HepG2 (cell line): ENCODE measurements around the gene LBX2. TPM values are rescaled to one million over a fixed set of nuclear protein-coding genes. Genes with fewer than 3 reads are reported as not detected.
A peak's percentile ranks its signal among the peaks of the same experiment; 100 is the strongest.

Experiments used
- GATAD1 ChIP-seq: IDR thresholded peaks from 2 replicates; pipeline ENCODE4 v1.6.1; 2016; ENCODE audit warnings: missing genetic modification reagents, missing compliant biosample characterization
- ISL2 ChIP-seq: sonication (generic); formaldehyde crosslinking; IDR thresholded peaks from 2 replicates; pipeline ENCODE4 v1.5.0; 2020; ENCODE audit warnings: missing genetic modification reagents
- MTA1 ChIP-seq: sonication (generic); formaldehyde crosslinking; IDR thresholded peaks from 2 replicates; pipeline ENCODE4 v1.4.0; 2020; ENCODE audit warnings: missing genetic modification reagents, mild to moderate bottlenecking, borderline replicate concordance
- MYC ChIP-seq: sonication (generic); formaldehyde crosslinking; IDR thresholded peaks from 2 replicates; pipeline ENCODE4 v1.9.0; 2021; ENCODE audit warnings: missing genetic modification reagents, borderline replicate concordance
- NFYB ChIP-seq: sonication (generic); formaldehyde crosslinking; IDR thresholded peaks from 2 replicates; pipeline ENCODE4 v1.4.0; 2020; ENCODE audit warnings: missing genetic modification reagents
- NR1H2 ChIP-seq: sonication (generic); formaldehyde crosslinking; IDR thresholded peaks from 2 replicates; pipeline ENCODE4 v1.8.1; 2022; ENCODE audit warnings: low read depth, missing genetic modification reagents, borderline replicate concordance
- RBAK ChIP-seq: sonication (generic); formaldehyde crosslinking; IDR thresholded peaks from 2 replicates; pipeline ENCODE4 v1.5.1; 2020; ENCODE audit warnings: mild to moderate bottlenecking, missing genetic modification reagents
- SMAD9 ChIP-seq: sonication (generic); formaldehyde crosslinking; IDR thresholded peaks from 2 replicates; pipeline ENCODE4 v1.5.1; 2020; ENCODE audit warnings: mild to moderate bottlenecking, missing genetic modification reagents
- SSRP1 ChIP-seq: IDR thresholded peaks from 2 replicates; pipeline ENCODE4 v1.6.1; 2016; ENCODE audit warnings: control low read depth
- ZFYVE20 ChIP-seq: sonication (generic); formaldehyde crosslinking; IDR thresholded peaks from 2 replicates; pipeline ENCODE4 v1.8.0; 2023; ENCODE audit warnings: low read depth, mild to moderate bottlenecking, moderate library complexity, missing genetic modification reagents, borderline replicate concordance
- ZMYM4 ChIP-seq: sonication (generic); formaldehyde crosslinking; IDR thresholded peaks from 2 replicates; pipeline ENCODE4 v1.8.1; 2023; ENCODE audit warnings: mild to moderate bottlenecking, missing genetic modification reagents
- ZNF260 ChIP-seq: sonication (generic); formaldehyde crosslinking; IDR thresholded peaks from 2 replicates; pipeline ENCODE4 v1.4.0; 2020; ENCODE audit warnings: missing genetic modification reagents, low read depth, mild to moderate bottlenecking, borderline replicate concordance
- ZNF567 ChIP-seq: sonication (generic); formaldehyde crosslinking; IDR thresholded peaks from 2 replicates; pipeline ENCODE4 v1.8.1; 2023; ENCODE audit warnings: mild to moderate bottlenecking, missing genetic modification reagents, borderline replicate concordance
- ZNF589 ChIP-seq: sonication (generic); formaldehyde crosslinking; conservative IDR thresholded peaks from 2 replicates; pipeline ENCODE4 v1.8.0; 2022; ENCODE audit warnings: mild to moderate bottlenecking, moderate library complexity, missing genetic modification reagents
- ZNF720 ChIP-seq: sonication (generic); formaldehyde crosslinking; IDR thresholded peaks from 2 replicates; pipeline ENCODE4 v1.4.0; 2020; ENCODE audit warnings: missing genetic modification reagents
- ZNF724P ChIP-seq: sonication (generic); formaldehyde crosslinking; IDR thresholded peaks from 2 replicates; pipeline ENCODE4 v1.8.0; 2022; ENCODE audit warnings: missing genetic modification reagents, borderline replicate concordance
- ZSCAN29 ChIP-seq: sonication (generic); formaldehyde crosslinking; conservative IDR thresholded peaks from 2 replicates; pipeline ENCODE4 v1.4.0; 2020; ENCODE audit warnings: mild to moderate bottlenecking, missing genetic modification reagents
- polyA plus RNA-seq, 8 experiments: library from polyadenylated mRNA; depleted of rRNA in 3 of 8; stranded (reverse) in 7 of 8; unstranded in 1 of 8; fragments of >200 nt; fragmentation: Illumina TruSeq in 4 of 8; extraction: Trizol in 4 of 8; gene quantifications; 2 replicates each; pipeline versions ENCODE4 v1.2.1 to v1.2.3, GENCODE V29; 2011 to 2016; ENCODE audit warnings: low read depth in 4 of 8, missing spikeins in 1 of 8, mixed read lengths in 1 of 8; ENCODE audit not compliant: insufficient read depth in 1 of 8
- total RNA-seq, 5 experiments: library from RNA; depleted of rRNA; stranded (reverse); fragments of >200 nt; fragmentation: Illumina TruSeq; extraction: Trizol; gene quantifications; 2 replicates each; pipeline ENCODE4 v1.2.3, GENCODE V29; 2016; ENCODE audit warnings: low read depth in 1 of 5
- TF ChIP-seq, protein P1 (sequence below): sonication (generic); formaldehyde crosslinking; IDR thresholded peaks from 2 replicates; pipeline ENCODE4 v1.9.0; 2021; ENCODE audit warnings: missing genetic modification reagents, borderline replicate concordance
- TF ChIP-seq, protein P2 (sequence below): sonication (generic); formaldehyde crosslinking; IDR thresholded peaks from 2 replicates; pipeline ENCODE4 v1.4.0; 2020; ENCODE audit warnings: missing genetic modification reagents, borderline replicate concordance
- TF ChIP-seq, protein P3 (sequence below): sonication (generic); formaldehyde crosslinking; IDR thresholded peaks from 2 replicates; pipeline ENCODE4 v1.5.1; 2020; ENCODE audit warnings: mild to moderate bottlenecking, missing genetic modification reagents, borderline replicate concordance

LBX2 gene
- total and polyA plus RNA-seq, 2 of the 13 experiments (the other 11 are each of a cell fraction or from before 2014, with no cell fraction given): 6.4 to 8.1 TPM

DNA sequence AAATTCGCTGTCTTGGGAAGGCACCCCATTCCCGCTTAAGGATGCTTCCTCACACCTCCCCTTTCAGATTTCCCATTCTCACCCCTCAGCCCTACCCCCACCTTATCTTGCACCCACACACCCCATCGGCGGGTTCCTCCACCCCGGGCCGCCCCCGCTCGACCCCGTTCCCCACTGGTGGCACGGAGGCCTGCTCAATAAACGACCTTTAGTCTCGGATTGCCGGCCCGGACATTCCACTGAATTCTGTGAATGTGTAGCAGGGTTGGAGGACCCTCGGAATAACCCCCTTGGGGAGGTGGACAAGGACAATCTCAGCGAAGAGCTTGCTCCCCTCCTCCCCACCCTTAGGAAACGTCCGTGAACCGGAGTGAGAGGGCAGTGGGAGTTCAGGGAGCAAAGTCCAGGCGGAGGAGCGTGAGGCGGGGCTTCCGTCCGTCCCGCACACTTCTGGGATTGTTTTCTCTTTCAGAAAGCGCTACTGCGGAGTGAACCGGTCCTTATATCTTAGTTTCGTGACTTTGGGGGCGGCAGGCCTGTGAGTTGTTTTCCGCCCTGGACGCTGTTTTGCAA lies 2.8 kb upstream of the LBX2 start (continued):
- TF ChIP-seq NFYB (CRISPR knock-in tag): no peak
- TF ChIP-seq ZNF260 (CRISPR knock-in tag): no peak
- TF ChIP-seq, protein P1, sequence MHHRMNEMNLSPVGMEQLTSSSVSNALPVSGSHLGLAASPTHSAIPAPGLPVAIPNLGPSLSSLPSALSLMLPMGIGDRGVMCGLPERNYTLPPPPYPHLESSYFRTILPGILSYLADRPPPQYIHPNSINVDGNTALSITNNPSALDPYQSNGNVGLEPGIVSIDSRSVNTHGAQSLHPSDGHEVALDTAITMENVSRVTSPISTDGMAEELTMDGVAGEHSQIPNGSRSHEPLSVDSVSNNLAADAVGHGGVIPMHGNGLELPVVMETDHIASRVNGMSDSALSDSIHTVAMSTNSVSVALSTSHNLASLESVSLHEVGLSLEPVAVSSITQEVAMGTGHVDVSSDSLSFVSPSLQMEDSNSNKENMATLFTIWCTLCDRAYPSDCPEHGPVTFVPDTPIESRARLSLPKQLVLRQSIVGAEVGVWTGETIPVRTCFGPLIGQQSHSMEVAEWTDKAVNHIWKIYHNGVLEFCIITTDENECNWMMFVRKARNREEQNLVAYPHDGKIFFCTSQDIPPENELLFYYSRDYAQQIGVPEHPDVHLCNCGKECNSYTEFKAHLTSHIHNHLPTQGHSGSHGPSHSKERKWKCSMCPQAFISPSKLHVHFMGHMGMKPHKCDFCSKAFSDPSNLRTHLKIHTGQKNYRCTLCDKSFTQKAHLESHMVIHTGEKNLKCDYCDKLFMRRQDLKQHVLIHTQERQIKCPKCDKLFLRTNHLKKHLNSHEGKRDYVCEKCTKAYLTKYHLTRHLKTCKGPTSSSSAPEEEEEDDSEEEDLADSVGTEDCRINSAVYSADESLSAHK: 0 out of 2 replicates have a peak, but pooled peaks have one; percentile 57
- no peak for TF ChIP-seq SMAD9 (CRISPR knock-in tag)
- peak; percentile 64; the same call in 1 of the 2 replicates for TF ChIP-seq MYC (CRISPR knock-in tag)
- TF ChIP-seq, protein P2, sequence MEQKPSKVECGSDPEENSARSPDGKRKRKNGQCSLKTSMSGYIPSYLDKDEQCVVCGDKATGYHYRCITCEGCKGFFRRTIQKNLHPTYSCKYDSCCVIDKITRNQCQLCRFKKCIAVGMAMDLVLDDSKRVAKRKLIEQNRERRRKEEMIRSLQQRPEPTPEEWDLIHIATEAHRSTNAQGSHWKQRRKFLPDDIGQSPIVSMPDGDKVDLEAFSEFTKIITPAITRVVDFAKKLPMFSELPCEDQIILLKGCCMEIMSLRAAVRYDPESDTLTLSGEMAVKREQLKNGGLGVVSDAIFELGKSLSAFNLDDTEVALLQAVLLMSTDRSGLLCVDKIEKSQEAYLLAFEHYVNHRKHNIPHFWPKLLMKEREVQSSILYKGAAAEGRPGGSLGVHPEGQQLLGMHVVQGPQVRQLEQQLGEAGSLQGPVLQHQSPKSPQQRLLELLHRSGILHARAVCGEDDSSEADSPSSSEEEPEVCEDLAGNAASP (CRISPR knock-in tag): peak; percentile 96
- TF ChIP-seq ISL2: peak; percentile 55; the same call in 1 of the 2 replicates
- TF ChIP-seq ZMYM4: no peak
- no peak for TF ChIP-seq ZSCAN29 (CRISPR knock-in tag)
- 0 out of 2 replicates have a peak, but pooled peaks have one; percentile 19 for TF ChIP-seq NR1H2 (CRISPR knock-in tag)
- TF ChIP-seq ZNF589: peak; percentile 80
- TF ChIP-seq GATAD1: peak; percentile 77
- TF ChIP-seq RBAK (CRISPR knock-in tag): no peak
- TF ChIP-seq ZNF720 (CRISPR knock-in tag): no peak
- TF ChIP-seq MTA1 (CRISPR knock-in tag): peak; percentile 56; the same call in 1 of the 2 replicates
- TF ChIP-seq ZNF567 (CRISPR knock-in tag): peak; percentile 94; the same call in 1 of the 2 replicates
- TF ChIP-seq, protein P3, sequence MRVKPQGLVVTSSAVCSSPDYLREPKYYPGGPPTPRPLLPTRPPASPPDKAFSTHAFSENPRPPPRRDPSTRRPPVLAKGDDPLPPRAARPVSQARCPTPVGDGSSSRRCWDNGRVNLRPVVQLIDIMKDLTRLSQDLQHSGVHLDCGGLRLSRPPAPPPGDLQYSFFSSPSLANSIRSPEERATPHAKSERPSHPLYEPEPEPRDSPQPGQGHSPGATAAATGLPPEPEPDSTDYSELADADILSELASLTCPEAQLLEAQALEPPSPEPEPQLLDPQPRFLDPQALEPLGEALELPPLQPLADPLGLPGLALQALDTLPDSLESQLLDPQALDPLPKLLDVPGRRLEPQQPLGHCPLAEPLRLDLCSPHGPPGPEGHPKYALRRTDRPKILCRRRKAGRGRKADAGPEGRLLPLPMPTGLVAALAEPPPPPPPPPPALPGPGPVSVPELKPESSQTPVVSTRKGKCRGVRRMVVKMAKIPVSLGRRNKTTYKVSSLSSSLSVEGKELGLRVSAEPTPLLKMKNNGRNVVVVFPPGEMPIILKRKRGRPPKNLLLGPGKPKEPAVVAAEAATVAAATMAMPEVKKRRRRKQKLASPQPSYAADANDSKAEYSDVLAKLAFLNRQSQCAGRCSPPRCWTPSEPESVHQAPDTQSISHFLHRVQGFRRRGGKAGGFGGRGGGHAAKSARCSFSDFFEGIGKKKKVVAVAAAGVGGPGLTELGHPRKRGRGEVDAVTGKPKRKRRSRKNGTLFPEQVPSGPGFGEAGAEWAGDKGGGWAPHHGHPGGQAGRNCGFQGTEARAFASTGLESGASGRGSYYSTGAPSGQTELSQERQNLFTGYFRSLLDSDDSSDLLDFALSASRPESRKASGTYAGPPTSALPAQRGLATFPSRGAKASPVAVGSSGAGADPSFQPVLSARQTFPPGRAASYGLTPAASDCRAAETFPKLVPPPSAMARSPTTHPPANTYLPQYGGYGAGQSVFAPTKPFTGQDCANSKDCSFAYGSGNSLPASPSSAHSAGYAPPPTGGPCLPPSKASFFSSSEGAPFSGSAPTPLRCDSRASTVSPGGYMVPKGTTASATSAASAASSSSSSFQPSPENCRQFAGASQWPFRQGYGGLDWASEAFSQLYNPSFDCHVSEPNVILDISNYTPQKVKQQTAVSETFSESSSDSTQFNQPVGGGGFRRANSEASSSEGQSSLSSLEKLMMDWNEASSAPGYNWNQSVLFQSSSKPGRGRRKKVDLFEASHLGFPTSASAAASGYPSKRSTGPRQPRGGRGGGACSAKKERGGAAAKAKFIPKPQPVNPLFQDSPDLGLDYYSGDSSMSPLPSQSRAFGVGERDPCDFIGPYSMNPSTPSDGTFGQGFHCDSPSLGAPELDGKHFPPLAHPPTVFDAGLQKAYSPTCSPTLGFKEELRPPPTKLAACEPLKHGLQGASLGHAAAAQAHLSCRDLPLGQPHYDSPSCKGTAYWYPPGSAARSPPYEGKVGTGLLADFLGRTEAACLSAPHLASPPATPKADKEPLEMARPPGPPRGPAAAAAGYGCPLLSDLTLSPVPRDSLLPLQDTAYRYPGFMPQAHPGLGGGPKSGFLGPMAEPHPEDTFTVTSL: peak; percentile 55; the same call in 1 of the 2 replicates
- no peak; the same call in 1 of the 2 replicates for TF ChIP-seq ZFYVE20 (CRISPR knock-in tag)
- 0 out of 2 replicates have a peak, but pooled peaks have one; percentile 6 for TF ChIP-seq SSRP1 (CRISPR knock-in tag)
- TF ChIP-seq ZNF724P: no peak
